Small intestine (tissue), 7 donors: ENCODE results near the gene RTN4RL2. TPM values are rescaled to one million over a fixed set of nuclear protein-coding genes. Genes with fewer than 3 reads are reported as not detected.

ENCODE experiments used
- DNase-seq, 2 donors: peaks; one replicate each; pipeline versions ENCODE4 v3.0.0 to v3.0.0-alpha.2; 2013
- FAIRE-seq: peaks from 2 replicates; lab custom pipeline; 2012; peaks lifted over from hg19 to GRCh38; lab: Jason Lieb, UNC
- H3K27ac ChIP-seq, 3 donors: one replicate each; pipeline ENCODE4 v1.5.1; 2013; ENCODE audit warnings: low read length in 2 of 3, mild to moderate bottlenecking in 2 of 3, control low read depth in 1 of 3, inconsistent platforms in 1 of 3, low read depth in 1 of 3, moderate library complexity in 1 of 3
- H3K27me3 ChIP-seq, 3 donors: one replicate each; pipeline ENCODE4 v1.6.1; 2013; ENCODE audit warnings: low read length in 3 of 3, inconsistent platforms in 1 of 3; ENCODE audit not compliant: control insufficient read depth in 3 of 3, insufficient read depth in 3 of 3
- H3K36me3 ChIP-seq, 3 donors: one replicate each; pipeline ENCODE4 v1.6.1; 2013; ENCODE audit warnings: low read length in 3 of 3, inconsistent platforms in 1 of 3, low read depth in 1 of 3, mild to moderate bottlenecking in 1 of 3, moderate library complexity in 1 of 3; ENCODE audit not compliant: control insufficient read depth in 3 of 3, insufficient read depth in 2 of 3
- H3K4me1 ChIP-seq, 3 donors: one replicate each; pipeline ENCODE4 v1.6.1; 2013; ENCODE audit warnings: low read length in 2 of 3, inconsistent platforms in 1 of 3, low read depth in 1 of 3, mild to moderate bottlenecking in 1 of 3, moderate library complexity in 1 of 3; ENCODE audit not compliant: control insufficient read depth in 3 of 3, insufficient read depth in 2 of 3
- H3K4me3 ChIP-seq, 3 donors: one replicate each; pipeline ENCODE4 v1.5.1; 2013; ENCODE audit warnings: low read length in 3 of 3, control low read depth in 1 of 3, inconsistent platforms in 1 of 3, low read depth in 1 of 3, mild to moderate bottlenecking in 1 of 3, moderate library complexity in 1 of 3
- H3K9me3 ChIP-seq, 2 donors: one replicate each; pipeline ENCODE4 v1.6.1; 2013; ENCODE audit warnings: low read depth in 1 of 2, low read length in 1 of 2; ENCODE audit not compliant: control insufficient read depth in 2 of 2, insufficient read depth in 1 of 2
- WGBS, 3 donors: extraction: QIAGEN DNeasy Blood & Tissue Kit; methylation state at CpG; one replicate each; pipeline ENCODE4 v1.1.7; 2013; 5-methylcytosine and 5-hydroxymethylcytosine counted together
- polyA plus RNA-seq, 4 donors: library from polyadenylated mRNA; stranded (reverse) in 3 of 4; unstranded in 1 of 4; fragments of 200-250 nt in 3 of 4; fragments of 120-200 nt in 1 of 4; gene quantifications; one replicate each; pipeline versions ENCODE4 v1.2.1 to v1.2.3, GENCODE V29; 2013
- donor health status: healthy with polysubstance abuse.
- donor health status: control.
- donor health status: control.
- donor health status: Bipolar disorder and iron deficiency.
- donor health status: healthy.

The RTN4RL2 gene
- polyA plus RNA-seq, 4 donors = 0.70 to 0.87 TPM; not detected in 2

- H3K4me1 ChIP-seq = peaks cover 0 to 15% (median 9%) of the 10 kb centered on the region in 3 donors
- H3K4me3 ChIP-seq = no peak overlapping the region
- no peak overlapping the region for H3K27ac ChIP-seq
- FAIRE-seq (no peak), DNase-seq (no peak)
- H3K9me3 ChIP-seq = no peaks in the 10 kb centered on the region
- H3K27me3 ChIP-seq = no peaks in the 10 kb centered on the region
- peaks cover 0 to 30% (median 0%) of the 10 kb centered on the region in 3 donors for H3K36me3 ChIP-seq
Observed at GRCh38 chr11:57421805-57422204, 38.5 kb upstream of the RTN4RL2 start.

GRCh38 chr11:57422669-57423068 lies 37.7 kb upstream of the RTN4RL2 start:
- Histone ChIP-seq H3K36me3 (peaks cover 0 to 23% (median 0%) of the 10 kb centered on the region in 3 donors), H3K27ac (no peak overlapping the region), H3K4me1 (peaks cover 0 to 15% (median 9%) of the 10 kb centered on the region in 3 donors), H3K9me3 (no peaks in the 10 kb centered on the region), H3K27me3 (peaks cover 0 to 6% (median 0%) of the 10 kb centered on the region in 3 donors), H3K4me3 (no peak overlapping the region)
- WGBS, 3 donors = 74 to 80% (median 75%) methylated on average over 4 of the region's 4 CpGs
- DNase-seq (no peak), FAIRE-seq (no peak)

DNA sequence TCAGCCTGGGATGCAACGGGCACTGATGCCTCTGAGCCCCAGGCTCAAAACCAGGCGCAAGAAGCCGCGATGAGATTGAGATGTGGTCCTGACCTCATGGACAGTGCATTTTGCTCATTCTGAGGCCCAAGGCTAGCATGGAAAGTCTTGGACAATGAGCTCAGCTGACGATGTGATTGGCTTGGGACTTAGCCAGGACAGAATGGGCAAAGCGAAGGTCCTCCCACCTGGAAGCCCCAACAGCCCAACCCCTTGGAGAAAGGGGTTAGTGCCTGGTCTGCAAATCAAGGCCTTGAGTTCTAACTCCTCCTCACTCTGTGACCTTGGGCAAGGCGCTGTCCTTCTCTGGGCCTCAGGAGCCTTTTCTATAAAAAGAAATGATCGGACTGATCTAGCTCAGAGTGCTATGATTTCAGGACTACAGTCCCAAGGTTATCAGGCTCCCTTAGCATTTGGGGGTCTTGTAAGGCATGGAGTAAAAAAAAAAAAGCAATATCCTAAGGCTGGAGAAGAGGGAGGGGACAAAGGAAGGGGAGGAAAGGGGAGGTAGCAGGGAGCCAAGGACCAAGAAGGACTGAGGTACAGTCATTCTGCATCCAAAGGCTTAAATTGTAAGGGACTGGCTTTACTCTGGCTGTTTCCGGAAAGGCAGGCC lies 36.1 kb upstream of the RTN4RL2 start:
- Histone ChIP-seq H3K27ac (peak overlapping the region in 2 of 3 donors; percentile 24 to 88), H3K4me1 (peaks cover 0 to 15% (median 9%) of the 10 kb centered on the region in 3 donors), H3K9me3 (no peaks in the 10 kb centered on the region), H3K36me3 (peaks cover 0 to 18% (median 0%) of the 10 kb centered on the region in 3 donors), H3K27me3 (peaks cover 0 to 12% (median 0%) of the 10 kb centered on the region in 3 donors), H3K4me3 (no peak overlapping the region)
- no peak for DNase-seq
- 79 to 85% (median 81%) methylated on average over 9 of the region's 9 CpGs for WGBS, 3 donors
- FAIRE-seq = no peak

DNA sequence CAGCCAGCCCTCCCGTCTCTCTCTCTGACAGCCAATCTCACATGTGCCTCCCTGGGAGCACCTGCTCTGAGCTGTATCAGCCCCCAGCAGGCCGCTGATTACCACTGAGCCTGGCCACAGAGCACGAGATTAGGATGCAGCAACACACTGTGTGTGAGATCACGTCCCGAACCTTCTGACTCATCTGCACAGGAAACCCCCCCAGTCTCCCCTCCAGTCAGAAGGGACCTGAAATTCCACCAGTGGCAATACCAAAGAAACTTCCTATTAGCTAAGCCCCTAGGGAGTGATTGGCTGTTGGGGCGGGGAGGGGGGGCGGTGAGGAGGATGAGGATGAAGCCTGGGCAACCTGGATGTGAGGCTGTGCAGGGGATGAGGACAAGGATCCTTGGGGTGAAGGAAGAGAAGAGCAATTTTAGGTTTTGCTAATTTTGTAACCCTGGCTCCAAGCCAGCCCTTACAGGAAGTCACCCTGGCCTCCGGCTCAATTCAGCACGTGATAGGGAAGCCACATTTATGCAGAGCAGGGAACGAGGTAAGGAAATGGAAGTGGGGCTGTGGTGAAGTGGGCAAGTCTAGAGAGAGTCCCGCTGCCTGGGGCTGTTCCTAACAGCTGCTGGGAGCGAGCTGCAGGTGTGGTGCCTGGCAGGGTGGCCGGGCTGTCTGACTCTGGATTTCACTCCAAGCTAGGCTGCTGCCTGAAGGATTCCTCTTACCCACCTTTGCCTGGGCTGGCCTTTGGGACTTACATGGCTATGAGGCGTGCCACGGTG lies 35.4 kb upstream of the RTN4RL2 start:
- Histone ChIP-seq H3K36me3 (peaks cover 0 to 18% (median 0%) of the 10 kb centered on the region in 3 donors), H3K9me3 (no peaks in the 10 kb centered on the region), H3K4me3 (peak overlapping the region in 1 of 3 donors; percentile 6), H3K27me3 (peaks cover 0 to 12% (median 0%) of the 10 kb centered on the region in 3 donors), H3K27ac (peak overlapping the region in 2 of 3 donors; percentile 17 to 88), H3K4me1 (peaks cover 0 to 15% (median 9%) of the 10 kb centered on the region in 3 donors)
- 36 to 46% (median 39%) methylated on average over 15 of the region's 15 CpGs for WGBS, 3 donors
- FAIRE-seq (no peak), DNase-seq (peak; percentile 45 to 55)

GRCh38 chr11:57425565-57426438 lies 34.5 kb upstream of the RTN4RL2 start:
- Histone ChIP-seq H3K4me1 (peaks cover 0 to 15% (median 9%) of the 10 kb centered on the region in 3 donors), H3K4me3 (peak overlapping the region in 1 of 3 donors; percentile 6)
- no peak for DNase-seq

GRCh38 chr11:57426439-57426928 lies 33.8 kb upstream of the RTN4RL2 start:
- peak overlapping the region in 2 of 3 donors; percentile 44 to 48 for H3K4me3 ChIP-seq
- H3K4me1 ChIP-seq = peaks cover 0 to 15% (median 9%) of the 10 kb centered on the region in 3 donors
- FAIRE-seq = no peak
- H3K36me3 ChIP-seq = peaks cover 0 to 11% (median 0%) of the 10 kb centered on the region in 3 donors
- H3K27me3 ChIP-seq = peaks cover 0 to 12% (median 0%) of the 10 kb centered on the region in 3 donors
- peak overlapping the region in 2 of 3 donors; percentile 12 to 88 for H3K27ac ChIP-seq
- H3K9me3 ChIP-seq = no peaks in the 10 kb centered on the region
- peak in 1 of 2 donors; percentile 44 for DNase-seq
- WGBS, 3 donors = 6 to 14% (median 10%) methylated on average over 16 of the region's 16 CpGs

More at GRCh38 chr11:57425565-57426438, 34.5 kb upstream of the RTN4RL2 start:
- Histone ChIP-seq H3K27me3 (peaks cover 0 to 12% (median 0%) of the 10 kb centered on the region in 3 donors), H3K36me3 (peaks cover 0 to 14% (median 0%) of the 10 kb centered on the region in 3 donors), H3K27ac (peak overlapping the region in 2 of 3 donors; percentile 17 to 88), H3K9me3 (no peaks in the 10 kb centered on the region)
- 48 to 75% (median 55%) methylated on average over 15 of the region's 15 CpGs for WGBS, 3 donors
- no peak for FAIRE-seq

DNA sequence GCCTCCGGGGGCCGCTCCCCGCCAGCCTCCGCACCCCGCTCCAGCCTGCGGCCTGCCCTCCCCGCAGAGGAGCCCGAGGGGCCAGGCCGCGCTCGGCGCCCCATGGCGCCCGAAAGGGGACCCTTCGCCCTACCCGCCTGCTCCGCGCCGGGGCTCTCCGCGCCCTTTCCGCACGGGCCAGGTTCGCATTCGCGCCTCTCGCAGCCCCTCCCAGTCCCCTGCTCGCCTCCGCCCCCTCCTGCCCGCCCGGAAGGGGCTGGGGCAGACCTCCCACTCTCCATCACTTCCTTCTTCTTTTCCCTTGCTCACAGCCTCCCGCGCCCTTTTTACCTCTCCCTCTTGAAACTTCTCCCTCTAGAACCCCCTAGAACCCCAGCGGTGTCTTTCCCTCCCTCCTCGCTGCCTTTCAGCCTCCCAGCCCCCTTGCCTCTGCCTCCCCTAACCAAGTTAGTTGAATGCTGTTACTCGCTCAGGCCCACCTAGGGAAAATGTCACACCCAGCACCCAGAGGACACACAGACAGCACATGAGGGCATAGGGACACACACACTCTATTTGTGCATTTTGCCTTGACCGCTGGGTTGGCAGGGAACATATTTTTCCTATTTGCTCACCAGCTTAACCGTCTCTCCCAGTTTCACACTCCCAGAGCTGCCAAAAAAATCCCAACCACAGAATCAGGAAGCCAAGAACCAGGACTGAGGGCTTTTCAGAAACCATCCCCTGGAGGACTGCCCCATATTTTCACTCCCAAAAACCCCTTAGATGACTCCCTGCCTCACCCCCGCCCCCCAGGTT lies 33.2 kb upstream of the RTN4RL2 start, which contains the start of gene SLC43A3:
Gene SLC43A3 (minus strand): TSS at position 193 of the 798 bp plus-strand sequence. CDS start 949 bp downstream, outside the sequence.
- Histone ChIP-seq H3K9me3 (no peaks in the 10 kb centered on the region), H3K36me3 (peaks cover 0 to 11% (median 0%) of the 10 kb centered on the region in 3 donors), H3K4me1 (peaks cover 0 to 15% (median 9%) of the 10 kb centered on the region in 3 donors), H3K4me3 (peak within 1 kb of the TSS in 2 of 3 donors; percentile 44 to 48), H3K27ac (peak within 1 kb of the TSS in 2 of 3 donors; percentile 44 to 88), H3K27me3 (peaks cover 0 to 12% (median 0%) of the 10 kb centered on the region in 3 donors)
- 6 to 13% (median 11%) methylated on average over 36 to 39 of the region's 39 CpGs for WGBS, 3 donors
- FAIRE-seq (no peak), DNase-seq (peak in 1 of 2 donors; percentile 54)
